Neural cell (in vitro differentiated cells): Measurements from ENCODE around the gene TOMM7. TPM values are rescaled to one million over a fixed set of nuclear protein-coding genes. Genes with fewer than 3 reads are reported as not detected.

ENCODE experiments used
- H2AFZ ChIP-seq: fragments of 200-600, 300-800 bp; sonication (generic), shearing (Covaris generic); 2 replicates; pipeline ENCODE4 v1.6.0; 2014; ENCODE audit warnings: low read depth, mild to moderate bottlenecking, antibody characterized with exemption, low read length, moderate library complexity
- H3F3A ChIP-seq: fragments of 200-600 bp; shearing (Covaris generic); 2 replicates; pipeline ENCODE4 v1.6.1; 2016; ENCODE audit warnings: mild to moderate bottlenecking, moderate library complexity, mixed read lengths, antibody characterized with exemption, low read length; ENCODE audit not compliant: insufficient read depth, poor library complexity, severe bottlenecking
- H3K27ac ChIP-seq: fragments of 200-600, 300-800 bp; sonication (generic), shearing (Covaris generic); 2 replicates; pipeline ENCODE4 v1.5.1; 2014; ENCODE audit warnings: mild to moderate bottlenecking, low read length, moderate library complexity
- H3K27me3 ChIP-seq: fragments of 300-800, 200-600 bp; sonication (generic), shearing (Covaris generic); 2 replicates; pipeline ENCODE4 v1.6.0; 2014; ENCODE audit warnings: mild to moderate bottlenecking, low read depth, low read length, moderate library complexity; ENCODE audit not compliant: insufficient read depth
- H3K36me3 ChIP-seq: fragments of 300-800, 200-600 bp; sonication (generic), shearing (Covaris generic); 2 replicates; pipeline ENCODE4 v1.5.1; 2014; ENCODE audit warnings: mild to moderate bottlenecking, antibody characterized with exemption, low read length, moderate library complexity; ENCODE audit not compliant: insufficient read depth
- H3K4me2 ChIP-seq: fragments of 300-800, 200-600 bp; sonication (generic), shearing (Covaris generic); 2 replicates; pipeline ENCODE4 v1.6.0; 2014; ENCODE audit warnings: mild to moderate bottlenecking, low read length
- H3K4me3 ChIP-seq: fragments of 300-800, 200-600 bp; sonication (generic), shearing (Covaris generic); 2 replicates; pipeline ENCODE4 v1.5.1; 2014; ENCODE audit warnings: mild to moderate bottlenecking, low read length, moderate library complexity
- H3K79me2 ChIP-seq: fragments of 200-600 bp; shearing (Covaris generic); replicated peaks from 2 replicates; pipeline ENCODE4 v1.6.0; 2014; ENCODE audit warnings: mild to moderate bottlenecking, low read length, moderate library complexity; ENCODE audit not compliant: insufficient read depth
- H3K9ac ChIP-seq: fragments of 300-800, 200-600 bp; sonication (generic), shearing (Covaris generic); 2 replicates; pipeline ENCODE4 v1.6.1; 2016; ENCODE audit warnings: mild to moderate bottlenecking, low read length, mixed read lengths
- H3K9me2 ChIP-seq: fragments of 200-600 bp; shearing (Covaris generic); 2 replicates; pipeline ENCODE4 v1.6.1; 2016; ENCODE audit warnings: mild to moderate bottlenecking, low read length, mixed read lengths; ENCODE audit not compliant: insufficient read depth
- H3K9me3 ChIP-seq: fragments of 200-600, 300-800 bp; sonication (generic), shearing (Covaris generic); 2 replicates; pipeline ENCODE4 v1.6.1; 2016; ENCODE audit warnings: mild to moderate bottlenecking, mixed run types, low read length, moderate library complexity, mixed read lengths
- H4K20me1 ChIP-seq: fragments of 200-600 bp; shearing (Covaris generic); 2 replicates; pipeline ENCODE4 v1.6.1; 2016; ENCODE audit warnings: mild to moderate bottlenecking, mixed run types; ENCODE audit not compliant: insufficient read depth
- EP300 ChIP-seq: fragments of 450-650 bp; conservative IDR thresholded peaks from 2 replicates; pipeline ENCODE4 v1.6.1; 2014; ENCODE audit warnings: antibody characterized with exemption, mild to moderate bottlenecking, moderate library complexity; ENCODE audit not compliant: poor library complexity, severe bottlenecking
- EZH2 ChIP-seq: fragments of 200-600, 300-800 bp; shearing (Covaris generic), sonication (generic); IDR thresholded peaks from 2 replicates; pipeline ENCODE4 v1.6.1; 2014; ENCODE audit warnings: antibody characterized with exemption, low read length, borderline replicate concordance, mild to moderate bottlenecking; ENCODE audit not compliant: insufficient read depth, poor library complexity, severe bottlenecking
- MXI1 ChIP-seq: fragments of 450-650 bp; conservative IDR thresholded peaks from 2 replicates; pipeline ENCODE4 v1.6.1; 2014; ENCODE audit warnings: antibody characterized with exemption, mild to moderate bottlenecking; ENCODE audit not compliant: poor library complexity, severe bottlenecking
- POLR2AphosphoS5 ChIP-seq: IDR thresholded peaks from 2 replicates; pipeline ENCODE4 v1.6.1; 2012
- RAD21 ChIP-seq: fragments of 450-650 bp; conservative IDR thresholded peaks from 2 replicates; pipeline ENCODE4 v1.6.1; 2014; ENCODE audit warnings: antibody characterized with exemption, mild to moderate bottlenecking, moderate library complexity
- SMC3 ChIP-seq: fragments of 450-650 bp; conservative IDR thresholded peaks from 2 replicates; pipeline ENCODE4 v1.6.1; 2014; ENCODE audit warnings: antibody characterized with exemption, mild to moderate bottlenecking, moderate library complexity; ENCODE audit not compliant: poor library complexity
- TAF1 ChIP-seq: IDR thresholded peaks from 2 replicates; pipeline ENCODE4 v1.6.1; 2012; ENCODE audit warnings: low read depth
- polyA plus RNA-seq: library from polyadenylated mRNA; depleted of rRNA; stranded (reverse); fragments of >200 nt; gene quantifications from 2 replicates; pipeline ENCODE4 v1.2.3, GENCODE V29; 2014
- TF ChIP-seq, protein P1 (sequence below): fragments of 450-650 bp; IDR thresholded peaks from 2 replicates; pipeline ENCODE4 v1.5.1; 2014; ENCODE audit warnings: antibody characterized with exemption, mild to moderate bottlenecking, moderate library complexity; ENCODE audit not compliant: poor library complexity, severe bottlenecking
- TF ChIP-seq, protein P2 (sequence below): IDR thresholded peaks from 2 replicates; pipeline ENCODE4 v1.6.1; 2012; ENCODE audit warnings: borderline replicate concordance

Gene TOMM7
- polyA plus RNA-seq, 1 donor from 2014 or later, result 241 TPM

DNA sequence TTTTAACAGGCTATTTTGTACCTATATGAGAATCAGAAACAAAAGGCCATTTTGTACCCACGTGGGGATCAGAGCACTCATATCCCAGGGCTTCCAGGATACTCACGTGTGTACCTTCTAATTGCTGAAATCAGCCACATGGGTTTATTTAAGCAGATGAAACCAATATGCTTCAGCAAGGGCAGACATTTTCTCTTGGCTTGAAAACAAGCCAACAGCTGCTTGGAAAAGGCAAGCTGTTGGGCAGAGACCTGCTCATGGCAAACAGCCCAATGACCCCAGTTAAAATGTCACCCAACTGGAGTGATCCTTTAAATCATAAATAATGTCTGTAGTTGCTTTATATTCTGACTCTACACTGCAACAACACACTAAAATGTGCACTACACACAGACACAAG lies 26.5 kb upstream of the TOMM7 start:
- H3K27ac ChIP-seq, result no peak overlapping the region
- no peaks in the 10 kb centered on the region for H3K36me3 ChIP-seq
- no peaks in the 10 kb centered on the region for H3K9me2 ChIP-seq
- no peak overlapping the region for H2AFZ ChIP-seq
- TF ChIP-seq POLR2AphosphoS5, result no peak
- no peak for TF ChIP-seq RAD21
- TF ChIP-seq, protein P1, sequence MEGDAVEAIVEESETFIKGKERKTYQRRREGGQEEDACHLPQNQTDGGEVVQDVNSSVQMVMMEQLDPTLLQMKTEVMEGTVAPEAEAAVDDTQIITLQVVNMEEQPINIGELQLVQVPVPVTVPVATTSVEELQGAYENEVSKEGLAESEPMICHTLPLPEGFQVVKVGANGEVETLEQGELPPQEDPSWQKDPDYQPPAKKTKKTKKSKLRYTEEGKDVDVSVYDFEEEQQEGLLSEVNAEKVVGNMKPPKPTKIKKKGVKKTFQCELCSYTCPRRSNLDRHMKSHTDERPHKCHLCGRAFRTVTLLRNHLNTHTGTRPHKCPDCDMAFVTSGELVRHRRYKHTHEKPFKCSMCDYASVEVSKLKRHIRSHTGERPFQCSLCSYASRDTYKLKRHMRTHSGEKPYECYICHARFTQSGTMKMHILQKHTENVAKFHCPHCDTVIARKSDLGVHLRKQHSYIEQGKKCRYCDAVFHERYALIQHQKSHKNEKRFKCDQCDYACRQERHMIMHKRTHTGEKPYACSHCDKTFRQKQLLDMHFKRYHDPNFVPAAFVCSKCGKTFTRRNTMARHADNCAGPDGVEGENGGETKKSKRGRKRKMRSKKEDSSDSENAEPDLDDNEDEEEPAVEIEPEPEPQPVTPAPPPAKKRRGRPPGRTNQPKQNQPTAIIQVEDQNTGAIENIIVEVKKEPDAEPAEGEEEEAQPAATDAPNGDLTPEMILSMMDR, result no peak
- TF ChIP-seq EP300, result no peak
- no peak for TF ChIP-seq EZH2
- TF ChIP-seq TAF1, result no peak
- no peak for TF ChIP-seq MXI1
- no peak for TF ChIP-seq SMC3
- TF ChIP-seq, protein P2, sequence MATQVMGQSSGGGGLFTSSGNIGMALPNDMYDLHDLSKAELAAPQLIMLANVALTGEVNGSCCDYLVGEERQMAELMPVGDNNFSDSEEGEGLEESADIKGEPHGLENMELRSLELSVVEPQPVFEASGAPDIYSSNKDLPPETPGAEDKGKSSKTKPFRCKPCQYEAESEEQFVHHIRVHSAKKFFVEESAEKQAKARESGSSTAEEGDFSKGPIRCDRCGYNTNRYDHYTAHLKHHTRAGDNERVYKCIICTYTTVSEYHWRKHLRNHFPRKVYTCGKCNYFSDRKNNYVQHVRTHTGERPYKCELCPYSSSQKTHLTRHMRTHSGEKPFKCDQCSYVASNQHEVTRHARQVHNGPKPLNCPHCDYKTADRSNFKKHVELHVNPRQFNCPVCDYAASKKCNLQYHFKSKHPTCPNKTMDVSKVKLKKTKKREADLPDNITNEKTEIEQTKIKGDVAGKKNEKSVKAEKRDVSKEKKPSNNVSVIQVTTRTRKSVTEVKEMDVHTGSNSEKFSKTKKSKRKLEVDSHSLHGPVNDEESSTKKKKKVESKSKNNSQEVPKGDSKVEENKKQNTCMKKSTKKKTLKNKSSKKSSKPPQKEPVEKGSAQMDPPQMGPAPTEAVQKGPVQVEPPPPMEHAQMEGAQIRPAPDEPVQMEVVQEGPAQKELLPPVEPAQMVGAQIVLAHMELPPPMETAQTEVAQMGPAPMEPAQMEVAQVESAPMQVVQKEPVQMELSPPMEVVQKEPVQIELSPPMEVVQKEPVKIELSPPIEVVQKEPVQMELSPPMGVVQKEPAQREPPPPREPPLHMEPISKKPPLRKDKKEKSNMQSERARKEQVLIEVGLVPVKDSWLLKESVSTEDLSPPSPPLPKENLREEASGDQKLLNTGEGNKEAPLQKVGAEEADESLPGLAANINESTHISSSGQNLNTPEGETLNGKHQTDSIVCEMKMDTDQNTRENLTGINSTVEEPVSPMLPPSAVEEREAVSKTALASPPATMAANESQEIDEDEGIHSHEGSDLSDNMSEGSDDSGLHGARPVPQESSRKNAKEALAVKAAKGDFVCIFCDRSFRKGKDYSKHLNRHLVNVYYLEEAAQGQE, result no peak
- peaks cover 9% of the 10 kb centered on the region for H3K27me3 ChIP-seq
- no peaks in the 10 kb centered on the region for H3F3A ChIP-seq
- no peak overlapping the region for H3K9ac ChIP-seq
- H3K4me2 ChIP-seq, result no peak overlapping the region
- H3K79me2 ChIP-seq, result no peaks in the 10 kb centered on the region
- H3K9me3 ChIP-seq, result no peaks in the 10 kb centered on the region
- no peak overlapping the region for H3K4me3 ChIP-seq
- no peaks in the 10 kb centered on the region for H4K20me1 ChIP-seq

DNA sequence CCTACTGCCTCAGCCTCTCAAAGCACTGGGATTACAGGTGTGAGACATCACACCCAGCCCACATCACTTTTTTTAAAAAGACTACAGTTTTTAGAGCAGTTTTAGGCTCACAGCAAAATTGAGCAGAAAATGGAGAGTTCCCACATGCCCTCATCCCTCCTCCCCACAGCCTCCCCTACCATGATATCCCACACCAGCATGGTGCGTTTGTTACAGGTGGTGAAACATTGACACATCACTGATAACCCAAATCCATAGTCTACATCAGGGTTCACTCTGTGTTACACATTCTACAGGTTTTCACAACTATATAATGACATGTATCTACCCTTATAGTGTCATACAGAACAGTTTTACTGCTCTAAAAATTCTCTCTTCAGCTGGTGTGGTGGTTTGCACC lies 24.3 kb upstream of the TOMM7 start:
- Histone ChIP-seq H2AFZ (no peak overlapping the region), H3K4me2 (no peak overlapping the region), H3K27me3 (no peaks in the 10 kb centered on the region), H3F3A (no peaks in the 10 kb centered on the region), H3K4me3 (no peak overlapping the region), H3K36me3 (no peaks in the 10 kb centered on the region), H3K27ac (no peak overlapping the region), H3K9me3 (no peaks in the 10 kb centered on the region), H4K20me1 (no peaks in the 10 kb centered on the region), H3K79me2 (no peaks in the 10 kb centered on the region), H3K9ac (no peak overlapping the region), H3K9me2 (no peaks in the 10 kb centered on the region)
- no peak for TF ChIP-seq EP300
